ENCODE measurements around the gene E2F6. TPM values are rescaled to one million over a fixed set of nuclear protein-coding genes. Genes with fewer than 3 reads are reported as not detected.

E2F6 gene
- total and polyA plus RNA-seq, 10 donors: 4.7 to 13.6 (median 8.3) TPM

DNA sequence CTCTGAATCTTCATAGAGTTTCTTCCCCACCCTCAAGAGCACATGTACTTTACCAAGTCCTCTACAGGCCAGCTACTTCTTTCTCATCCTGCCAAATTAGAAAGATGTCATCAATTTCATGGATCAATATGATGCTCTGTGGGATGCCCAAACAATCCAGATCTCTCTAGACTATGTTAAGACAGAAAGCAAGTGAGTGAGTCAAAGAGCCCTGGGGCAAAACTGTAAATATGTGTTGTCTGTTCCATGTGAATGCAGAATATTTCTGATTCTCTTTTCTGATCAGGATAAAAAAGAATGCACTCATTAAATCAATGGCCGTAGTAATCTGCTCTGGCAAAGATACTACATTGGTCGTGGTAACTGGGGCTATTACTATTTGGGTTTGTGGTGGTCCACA lies 68.4 kb downstream of the E2F6 start:
- intact Hi-C loops (cut with DNase I; ENCODE audit: low total_unique reads): no loop called here
- WGBS, 5 donors: 85 to 99% (median 93%) methylated on average over 2 of the region's 2 CpGs
- TF ChIP-seq, protein P1, sequence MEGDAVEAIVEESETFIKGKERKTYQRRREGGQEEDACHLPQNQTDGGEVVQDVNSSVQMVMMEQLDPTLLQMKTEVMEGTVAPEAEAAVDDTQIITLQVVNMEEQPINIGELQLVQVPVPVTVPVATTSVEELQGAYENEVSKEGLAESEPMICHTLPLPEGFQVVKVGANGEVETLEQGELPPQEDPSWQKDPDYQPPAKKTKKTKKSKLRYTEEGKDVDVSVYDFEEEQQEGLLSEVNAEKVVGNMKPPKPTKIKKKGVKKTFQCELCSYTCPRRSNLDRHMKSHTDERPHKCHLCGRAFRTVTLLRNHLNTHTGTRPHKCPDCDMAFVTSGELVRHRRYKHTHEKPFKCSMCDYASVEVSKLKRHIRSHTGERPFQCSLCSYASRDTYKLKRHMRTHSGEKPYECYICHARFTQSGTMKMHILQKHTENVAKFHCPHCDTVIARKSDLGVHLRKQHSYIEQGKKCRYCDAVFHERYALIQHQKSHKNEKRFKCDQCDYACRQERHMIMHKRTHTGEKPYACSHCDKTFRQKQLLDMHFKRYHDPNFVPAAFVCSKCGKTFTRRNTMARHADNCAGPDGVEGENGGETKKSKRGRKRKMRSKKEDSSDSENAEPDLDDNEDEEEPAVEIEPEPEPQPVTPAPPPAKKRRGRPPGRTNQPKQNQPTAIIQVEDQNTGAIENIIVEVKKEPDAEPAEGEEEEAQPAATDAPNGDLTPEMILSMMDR (IDR thresholded peaks at IDR 0.05 in 8 of 11, conservative IDR thresholded peaks at IDR 0.05 in 3 of 11): no peak
- no peak for TF ChIP-seq POLR2A (IDR thresholded peaks at IDR 0.05)
- TF ChIP-seq POLR2AphosphoS5 (IDR thresholded peaks at IDR 0.05): no peak

DNA sequence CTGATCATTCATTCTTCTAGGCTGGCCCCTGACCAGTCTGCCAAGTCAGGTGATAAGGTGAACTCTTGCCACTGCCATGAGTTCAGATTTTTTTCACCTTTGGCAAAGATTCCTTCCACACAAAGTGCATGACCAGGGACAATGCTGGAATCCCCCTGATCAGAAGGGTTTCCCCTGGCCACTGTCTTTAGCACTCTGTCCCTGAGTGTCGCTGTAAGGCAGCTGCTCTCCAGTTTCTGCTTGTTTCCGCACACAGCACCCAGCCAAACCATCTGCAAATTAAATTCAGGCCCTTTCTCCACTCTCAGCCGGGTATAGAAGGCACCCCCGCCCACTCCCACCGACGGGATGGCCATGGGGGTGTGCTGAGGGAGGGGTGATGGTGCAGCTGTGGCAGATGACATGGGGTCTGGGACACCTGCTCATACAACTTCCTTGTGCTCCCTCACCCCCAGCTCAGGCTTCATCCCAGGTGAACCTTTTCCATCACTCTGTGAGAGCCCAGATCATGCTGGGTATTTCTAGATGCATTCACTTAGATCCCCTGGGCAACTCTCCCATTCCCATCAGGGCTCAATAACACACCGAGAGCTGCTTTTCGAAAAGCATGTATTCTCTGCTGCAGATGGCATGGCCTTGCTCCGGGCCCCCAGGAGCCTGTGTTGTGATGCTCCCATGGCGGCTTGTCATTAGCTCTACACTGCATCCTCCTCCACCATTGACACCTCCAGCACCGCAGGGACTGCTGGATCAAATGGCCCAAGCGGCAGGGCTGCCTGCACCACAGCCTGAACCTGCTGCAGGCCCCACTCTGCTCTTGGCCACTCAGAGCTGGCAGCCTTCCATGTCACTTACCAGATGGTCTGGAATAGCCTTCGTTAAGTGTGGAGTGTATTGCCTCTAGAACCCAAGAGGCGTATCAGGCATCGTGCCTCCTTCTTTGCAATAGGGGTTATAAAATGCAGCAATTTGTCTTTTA lies 69.2 kb downstream of the E2F6 start:
- no peak overlapping the region for H3K4me3 ChIP-seq
- H3K27ac ChIP-seq: no peak overlapping the region
- DNase-seq: no peak
- intact Hi-C loops (cut with DNase I; ENCODE audit: low total_unique reads): no loop called here
- WGBS, 5 donors: 79 to 92% (median 87%) methylated on average over 15 of the region's 15 CpGs
- no peaks in the 10 kb centered on the region for H3K36me3 ChIP-seq
- H3K9me3 ChIP-seq: no peaks in the 10 kb centered on the region
- H3K27me3 ChIP-seq (replicated peaks in 1 of 7): no peaks in the 10 kb centered on the region
- peaks cover 0 to 15% (median 4%) of the 10 kb centered on the region in 6 donors for H3K4me1 ChIP-seq
- no peak for TF ChIP-seq POLR2AphosphoS5 (IDR thresholded peaks at IDR 0.05)
- TF ChIP-seq, protein P1 (IDR thresholded peaks at IDR 0.05 in 8 of 11, conservative IDR thresholded peaks at IDR 0.05 in 3 of 11): no peak
- no peak for TF ChIP-seq POLR2A (IDR thresholded peaks at IDR 0.05)

More for the DNA sequence above, 68.4 kb downstream of the E2F6 start:
- H3K4me1 ChIP-seq: peaks cover 0 to 7% (median 0%) of the 10 kb centered on the region in 6 donors
- H3K4me3 ChIP-seq: no peak overlapping the region
- DNase-seq: no peak
- H3K27ac ChIP-seq: no peak overlapping the region
- H3K36me3 ChIP-seq: no peaks in the 10 kb centered on the region
- no peaks in the 10 kb centered on the region for H3K9me3 ChIP-seq
- no peaks in the 10 kb centered on the region for H3K27me3 ChIP-seq (replicated peaks in 1 of 7)

DNA sequence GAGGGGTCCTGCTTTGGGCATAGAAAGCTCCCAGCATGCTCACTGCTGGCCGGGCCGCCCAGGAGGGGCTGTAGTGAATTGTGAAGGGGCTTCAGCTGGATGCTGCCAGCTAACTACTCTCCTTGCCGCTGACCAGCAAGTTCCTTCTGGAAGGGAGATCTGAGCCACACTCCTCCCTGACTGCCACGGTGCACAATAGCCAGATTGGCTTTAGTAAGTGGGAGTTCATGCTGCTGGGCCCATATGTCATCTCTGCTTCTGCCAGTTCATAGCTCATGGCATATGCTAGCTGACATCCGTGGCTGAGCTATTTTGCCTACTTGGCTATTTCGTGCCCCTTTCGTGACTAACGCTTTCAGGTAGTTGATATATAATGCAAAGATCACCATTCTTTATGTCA lies 69.9 kb downstream of the E2F6 start:
- intact Hi-C loops (cut with DNase I; ENCODE audit: low total_unique reads): no loop called here
- H3K4me1 ChIP-seq: peaks cover 0 to 18% (median 7%) of the 10 kb centered on the region in 6 donors
- no peak overlapping the region for H3K27ac ChIP-seq
- no peak overlapping the region for H3K4me3 ChIP-seq
- no peaks in the 10 kb centered on the region for H3K9me3 ChIP-seq
- WGBS, 5 donors: 89 to 94% (median 92%) methylated on average over 8 of the region's 8 CpGs
- H3K36me3 ChIP-seq: no peaks in the 10 kb centered on the region
- TF ChIP-seq, protein P1 (IDR thresholded peaks at IDR 0.05 in 8 of 11, conservative IDR thresholded peaks at IDR 0.05 in 3 of 11): no peak
- TF ChIP-seq POLR2A (IDR thresholded peaks at IDR 0.05) (no peak), POLR2AphosphoS5 (IDR thresholded peaks at IDR 0.05) (no peak)
- DNase-seq: no peak
- no peaks in the 10 kb centered on the region for H3K27me3 ChIP-seq (replicated peaks in 1 of 7)

DNA sequence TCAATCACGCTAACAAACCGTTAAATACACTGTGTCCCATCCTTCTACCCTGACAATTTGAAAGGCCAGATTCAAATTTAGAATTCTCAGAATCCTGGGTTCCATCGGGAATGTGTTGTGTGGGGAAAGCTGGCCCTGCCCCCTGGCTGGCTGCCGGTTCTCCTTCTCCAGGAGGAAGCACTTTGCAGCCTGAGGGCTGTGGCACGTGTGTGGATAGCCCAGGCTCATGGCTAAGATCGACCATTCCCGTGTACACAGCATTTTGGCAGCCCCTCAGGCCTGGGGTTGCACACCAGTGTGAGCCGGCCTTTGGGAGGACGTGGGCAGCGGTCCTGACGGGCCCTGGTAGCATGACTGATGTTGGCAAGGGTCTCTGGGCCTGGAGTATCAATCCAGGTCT lies 70.6 kb downstream of the E2F6 start:
- DNase-seq: no peak
- 65 to 81% (median 69%) methylated on average over 11 of the region's 11 CpGs for WGBS, 5 donors
- Histone ChIP-seq H3K36me3 (no peaks in the 10 kb centered on the region), H3K9me3 (no peaks in the 10 kb centered on the region), H3K4me3 (no peak overlapping the region), H3K4me1 (peaks cover 0 to 18% (median 8%) of the 10 kb centered on the region in 6 donors), H3K27me3 (replicated peaks in 1 of 7) (no peaks in the 10 kb centered on the region), H3K27ac (peak overlapping the region in 1 of 8 donors; percentile 0)
- TF ChIP-seq POLR2AphosphoS5 (IDR thresholded peaks at IDR 0.05) (no peak), POLR2A (IDR thresholded peaks at IDR 0.05) (no peak)
- TF ChIP-seq, protein P1 (IDR thresholded peaks at IDR 0.05 in 8 of 11, conservative IDR thresholded peaks at IDR 0.05 in 3 of 11): no peak
- intact Hi-C loops (cut with DNase I; ENCODE audit: low total_unique reads): no loop called here

Data from spleen (tissue), 11 donors.